Measurements from ENCODE around the gene PABPN1L.

The PABPN1L gene

GRCh38 chr16:88883946-88884345, 17.5 kb upstream of the PABPN1L start:
- no peak for DNase-seq (ENCODE audit: low spot score)

- DNase-seq (ENCODE audit: low spot score): no peak
Measured at GRCh38 chr16:88883117-88883895, 16.8 kb upstream of the PABPN1L start.

- no peak for DNase-seq (ENCODE audit: low spot score)
Measured at GRCh38 chr16:88882358-88883030, 16.0 kb upstream of the PABPN1L start.

- DNase-seq (ENCODE audit: low spot score): no peak
Measured at GRCh38 chr16:88881675-88882357, 15.4 kb upstream of the PABPN1L start.

- no peak for DNase-seq (ENCODE audit: low spot score)
Measured at GRCh38 chr16:88881007-88881615, 14.7 kb upstream of the PABPN1L start.

- no peak for DNase-seq (ENCODE audit: low spot score)
Measured at GRCh38 chr16:88880226-88881006, 14.0 kb upstream of the PABPN1L start.

GRCh38 chr16:88879788-88880055, 13.3 kb upstream of the PABPN1L start:
- no peak for DNase-seq (ENCODE audit: low spot score)

GRCh38 chr16:88878967-88879787, 12.7 kb upstream of the PABPN1L start:
- no peak for DNase-seq (ENCODE audit: low spot score)

- DNase-seq (ENCODE audit: low spot score): no peak
Measured at GRCh38 chr16:88878356-88878755, 11.9 kb upstream of the PABPN1L start.

GRCh38 chr16:88877564-88878289, 11.3 kb upstream of the PABPN1L start:
- DNase-seq (ENCODE audit: low spot score): no peak

GRCh38 chr16:88876942-88877526, 10.6 kb upstream of the PABPN1L start:
- no peak for DNase-seq (ENCODE audit: low spot score)

- DNase-seq (ENCODE audit: low spot score): no peak
Measured at GRCh38 chr16:88875703-88876234, 9.3 kb upstream of the PABPN1L start.

GRCh38 chr16:88874938-88875599, 8.6 kb upstream of the PABPN1L start:
- no peak for DNase-seq (ENCODE audit: low spot score)

- DNase-seq (ENCODE audit: low spot score): no peak
Measured at GRCh38 chr16:88872650-88873331, 6.3 kb upstream of the PABPN1L start.

- DNase-seq (ENCODE audit: low spot score): no peak
Measured at GRCh38 chr16:88871730-88872416, 5.4 kb upstream of the PABPN1L start.

- no peak for DNase-seq (ENCODE audit: low spot score)
Measured at GRCh38 chr16:88871349-88871702, 4.9 kb upstream of the PABPN1L start.

GRCh38 chr16:88870608-88871348, 4.3 kb upstream of the PABPN1L start:
- no peak for DNase-seq (ENCODE audit: low spot score)

- no peak for DNase-seq (ENCODE audit: low spot score)
Measured at GRCh38 chr16:88869673-88869980, 3.2 kb upstream of the PABPN1L start.
